GM12892 (cell line): ENCODE measurements around the gene ATP8A2.

Experiments
- DNase-seq: peaks from one replicate; pipeline ENCODE4 v3.0.0; 2011; ENCODE audit not compliant: insufficient read length
- FAIRE-seq: peaks from 2 replicates; lab custom pipeline; 2011; peaks lifted over from hg19 to GRCh38; lab: Jason Lieb, UNC
- POLR2A ChIP-seq: IDR thresholded peaks from 2 replicates; pipeline ENCODE4 v1.6.1; 2011; ENCODE audit warnings: low read depth, low read length, control low read depth
- POLR2AphosphoS5 ChIP-seq: IDR thresholded peaks from 2 replicates; pipeline ENCODE4 v1.6.1; 2011; ENCODE audit warnings: low read depth, low read length, control low read depth
- TAF1 ChIP-seq: IDR thresholded peaks from 2 replicates; pipeline ENCODE4 v1.6.1; 2011; ENCODE audit warnings: low read depth, mild to moderate bottlenecking, control low read depth, low read length, borderline replicate concordance

The ATP8A2 gene

GRCh38 chr13:25429466-25429865 is 57.7 kb downstream of the ATP8A2 start:
- FAIRE-seq, result no peak
- DNase-seq, result no peak
- TF ChIP-seq POLR2AphosphoS5 (no peak), TAF1 (no peak), POLR2A (no peak)

GRCh38 chr13:25432691-25433090 is 60.9 kb downstream of the ATP8A2 start:
- TF ChIP-seq TAF1, result no peak
- TF ChIP-seq POLR2AphosphoS5, result no peak
- no peak for TF ChIP-seq POLR2A
- no peak for FAIRE-seq

GRCh38 chr13:25440061-25440460 is 68.3 kb downstream of the ATP8A2 start:
- no peak for FAIRE-seq
- no peak for TF ChIP-seq TAF1
- TF ChIP-seq POLR2A, result no peak
- no peak for TF ChIP-seq POLR2AphosphoS5
- DNase-seq, result no peak

More at GRCh38 chr13:25432691-25433090, 60.9 kb downstream of the ATP8A2 start:
- no peak for DNase-seq

- no peak for TF ChIP-seq POLR2AphosphoS5
- TF ChIP-seq TAF1, result no peak
- no peak for TF ChIP-seq POLR2A
- FAIRE-seq (no peak), DNase-seq (no peak)
These were observed 74.5 kb downstream of the ATP8A2 start for GRCh38 chr13:25446261-25446660.

GRCh38 chr13:25447396-25447795 is 75.6 kb downstream of the ATP8A2 start:
- TF ChIP-seq POLR2AphosphoS5, result no peak
- DNase-seq (no peak), FAIRE-seq (no peak)

GRCh38 chr13:25453850-25454365 is 82.1 kb downstream of the ATP8A2 start:
- no peak for TF ChIP-seq POLR2A
- TF ChIP-seq POLR2AphosphoS5, result no peak
- DNase-seq (no peak), FAIRE-seq (no peak)

GRCh38 chr13:25455146-25455545 is 83.4 kb downstream of the ATP8A2 start:
- FAIRE-seq (no peak), DNase-seq (no peak)

GRCh38 chr13:25457566-25457965 is 85.8 kb downstream of the ATP8A2 start:
- no peak for FAIRE-seq
- TF ChIP-seq TAF1 (no peak), POLR2A (no peak), POLR2AphosphoS5 (no peak)
- DNase-seq, result no peak

More at GRCh38 chr13:25455146-25455545, 83.4 kb downstream of the ATP8A2 start:
- TF ChIP-seq TAF1 (no peak), POLR2AphosphoS5 (no peak), POLR2A (no peak)

- FAIRE-seq (no peak), DNase-seq (no peak)
- TF ChIP-seq POLR2A, result no peak
- TF ChIP-seq POLR2AphosphoS5, result no peak
- TF ChIP-seq TAF1, result no peak
These were observed 90.7 kb downstream of the ATP8A2 start for GRCh38 chr13:25462301-25463125.

- FAIRE-seq (no peak), DNase-seq (no peak)
- TF ChIP-seq POLR2AphosphoS5, result no peak
- no peak for TF ChIP-seq POLR2A
- TF ChIP-seq TAF1, result no peak
These were observed 91.7 kb downstream of the ATP8A2 start for GRCh38 chr13:25463496-25463895.

- no peak for FAIRE-seq
- no peak for DNase-seq
- TF ChIP-seq POLR2AphosphoS5, result no peak
- TF ChIP-seq POLR2A, result no peak
- no peak for TF ChIP-seq TAF1
These were observed 95.1 kb downstream of the ATP8A2 start for GRCh38 chr13:25466880-25467279.

- TF ChIP-seq POLR2A (no peak), TAF1 (no peak), POLR2AphosphoS5 (no peak)
- peak; percentile 19 for DNase-seq
- no peak for FAIRE-seq
These were observed 96.8 kb downstream of the ATP8A2 start for GRCh38 chr13:25468325-25469168.
